ENCODE results near the gene MAFB.

DNA sequence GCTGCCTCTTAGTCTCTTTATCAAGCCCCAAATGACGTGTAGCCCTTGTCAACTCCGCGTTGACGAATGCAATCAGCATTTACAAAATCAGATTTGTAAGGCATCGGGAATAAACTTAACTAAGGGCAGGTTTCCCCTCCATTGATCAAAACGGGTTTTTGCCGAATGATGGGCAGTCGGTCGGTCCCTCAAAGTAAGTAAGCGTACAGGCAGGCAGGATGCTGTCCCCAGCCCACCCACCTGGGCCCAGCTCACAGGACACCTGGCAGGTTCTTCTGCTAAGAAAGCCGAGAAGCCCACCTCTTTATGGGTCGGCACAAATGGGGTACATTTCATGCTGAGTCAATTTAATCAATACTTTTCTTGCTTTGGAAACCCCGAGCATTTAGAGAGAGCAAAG lies 22.0 kb upstream of the MAFB start:
- TF ChIP-seq, protein P1, sequence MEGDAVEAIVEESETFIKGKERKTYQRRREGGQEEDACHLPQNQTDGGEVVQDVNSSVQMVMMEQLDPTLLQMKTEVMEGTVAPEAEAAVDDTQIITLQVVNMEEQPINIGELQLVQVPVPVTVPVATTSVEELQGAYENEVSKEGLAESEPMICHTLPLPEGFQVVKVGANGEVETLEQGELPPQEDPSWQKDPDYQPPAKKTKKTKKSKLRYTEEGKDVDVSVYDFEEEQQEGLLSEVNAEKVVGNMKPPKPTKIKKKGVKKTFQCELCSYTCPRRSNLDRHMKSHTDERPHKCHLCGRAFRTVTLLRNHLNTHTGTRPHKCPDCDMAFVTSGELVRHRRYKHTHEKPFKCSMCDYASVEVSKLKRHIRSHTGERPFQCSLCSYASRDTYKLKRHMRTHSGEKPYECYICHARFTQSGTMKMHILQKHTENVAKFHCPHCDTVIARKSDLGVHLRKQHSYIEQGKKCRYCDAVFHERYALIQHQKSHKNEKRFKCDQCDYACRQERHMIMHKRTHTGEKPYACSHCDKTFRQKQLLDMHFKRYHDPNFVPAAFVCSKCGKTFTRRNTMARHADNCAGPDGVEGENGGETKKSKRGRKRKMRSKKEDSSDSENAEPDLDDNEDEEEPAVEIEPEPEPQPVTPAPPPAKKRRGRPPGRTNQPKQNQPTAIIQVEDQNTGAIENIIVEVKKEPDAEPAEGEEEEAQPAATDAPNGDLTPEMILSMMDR (IDR thresholded peaks at IDR 0.05), result no peak
- TF ChIP-seq POLR2AphosphoS5 (IDR thresholded peaks at IDR 0.05), result no peak
- TF ChIP-seq POLR2A (IDR thresholded peaks at IDR 0.05), result no peak
